Lower leg skin (tissue), 4 donors: ENCODE measurements around the gene OXNAD1. TPM values are rescaled to one million over a fixed set of nuclear protein-coding genes. Genes with fewer than 3 reads are reported as not detected.

Source experiments
- DNase-seq, 2 donors: peaks; one replicate each; pipeline ENCODE4 v3.0.0-alpha.2; 2019; ENCODE audit warnings: low spot score in 2 of 2
- H3K4me3 ChIP-seq: fragments of 200-600 bp; sonication (generic); 2 replicates; pipeline ENCODE4 v1.5.1; 2017; ENCODE audit warnings: mild to moderate bottlenecking, low read depth; ENCODE audit not compliant: poor library complexity, severe bottlenecking
- CTCF ChIP-seq, 3 donors: fragments of 450-650 bp; IDR thresholded peaks; one replicate each; pipeline ENCODE4 v1.5.1; 2016; ENCODE audit warnings: antibody characterized with exemption in 3 of 3, mild to moderate bottlenecking in 3 of 3, moderate library complexity in 2 of 3
- POLR2A ChIP-seq, 2 donors: fragments of 450-650 bp; IDR thresholded peaks; one replicate each; pipeline ENCODE4 v1.6.1; 2016 to 2017; ENCODE audit warnings: antibody characterized with exemption in 2 of 2, mild to moderate bottlenecking in 1 of 2, moderate library complexity in 1 of 2
- WGBS, 2 donors: methylation state at CpG; one replicate each; pipeline ENCODE4 v1.1.5; 2018; 5-methylcytosine and 5-hydroxymethylcytosine counted together
- intact Hi-C: fragments of 100-400 bp; cut with DNase I; formaldehyde crosslinking; loops from one replicate; pipeline ENCODE4 v1.15.0; 2023; ENCODE audit warnings: low total_unique reads
- total RNA-seq, 4 donors: library from RNA; depleted of rRNA; stranded (reverse); fragments of >200 nt; gene quantifications; one replicate each; pipeline ENCODE4 v1.1.0, GENCODE V29; 2016

Gene OXNAD1
- total RNA-seq, 4 donors from 2014 or later = 7.6 to 12.7 (median 10.4) TPM

- intact Hi-C loops = loop anchor here (5.0 kb wide), 1 partner anchor 268 kb away; no protein-coding TSS in a partner anchor
- WGBS, 2 donors = 96% methylated on average over 1 of the region's 1 CpG
- no peak for DNase-seq
- H3K4me3 ChIP-seq = no peak overlapping the region
- TF ChIP-seq CTCF (IDR thresholded peaks at IDR 0.05) (no peak), POLR2A (IDR thresholded peaks at IDR 0.05) (no peak)
Observed at GRCh38 chr3:16284633-16285032, 19.6 kb downstream of the OXNAD1 start.

- intact Hi-C loops = loop anchor here (5.0 kb wide), 1 partner anchor 266 kb away; no protein-coding TSS in a partner anchor
- no peak for DNase-seq
- 89 to 92% methylated on average over 3 of the region's 3 CpGs for WGBS, 2 donors
- H3K4me3 ChIP-seq = no peak overlapping the region
- TF ChIP-seq POLR2A (IDR thresholded peaks at IDR 0.05) (no peak), CTCF (IDR thresholded peaks at IDR 0.05) (no peak)
Observed at GRCh38 chr3:16286161-16286560, 21.1 kb downstream of the OXNAD1 start.

- no peak for DNase-seq
- H3K4me3 ChIP-seq = no peak overlapping the region
- 65 to 70% methylated on average over 6 of the region's 6 CpGs for WGBS, 2 donors
- TF ChIP-seq CTCF (IDR thresholded peaks at IDR 0.05) = no peak
- no peak for TF ChIP-seq POLR2A (IDR thresholded peaks at IDR 0.05)
- intact Hi-C loops = loop anchor here (5.0 kb wide), 1 partner anchor 265 kb away; no protein-coding TSS in a partner anchor
Observed at GRCh38 chr3:16286751-16287543, 21.9 kb downstream of the OXNAD1 start.

- intact Hi-C loops = loop anchor here (5.0 kb wide), 1 partner anchor 264 kb away; no protein-coding TSS in a partner anchor
- no peak for DNase-seq
- no peak for TF ChIP-seq POLR2A (IDR thresholded peaks at IDR 0.05)
- no peak for TF ChIP-seq CTCF (IDR thresholded peaks at IDR 0.05)
- 44 to 61% methylated on average over 1 of the region's 1 CpG for WGBS, 2 donors
- H3K4me3 ChIP-seq = no peak overlapping the region
Observed at GRCh38 chr3:16288664-16289063, 23.7 kb downstream of the OXNAD1 start.

GRCh38 chr3:16289144-16289889 lies 24.3 kb downstream of the OXNAD1 start:
- intact Hi-C loops = loop anchor here (5.0 kb wide), 1 partner anchor 263 kb away; no protein-coding TSS in a partner anchor
- no peak overlapping the region for H3K4me3 ChIP-seq

More at GRCh38 chr3:16289144-16289889, 24.3 kb downstream of the OXNAD1 start:
- no peak for DNase-seq
- WGBS, 2 donors = 74 to 81% methylated on average over 2 of the region's 2 CpGs
- no peak for TF ChIP-seq CTCF (IDR thresholded peaks at IDR 0.05)
